HCT116 (cell line): Measurements from ENCODE around the gene BRMS1L. TPM values are rescaled to one million over a fixed set of nuclear protein-coding genes. Genes with fewer than 3 reads are reported as not detected.

Experiments
- ATAC-seq: fragments of 200-7000 bp; cut with Tn5 transposase; 2 replicates; pipeline ENCODE4 v1.9.1; 2020; ENCODE audit warnings: mild to moderate bottlenecking, moderate library complexity
- BruUV-seq: library from RNA; stranded (reverse); fragments of 400-500 nt; replicated peaks from 2 replicates; lab custom pipeline; 2021; lab: Mats Ljungman, UMichigan
- CTCF ChIA-PET: fragments of 300-600 bp; sonication (Branson Sonifier 250); formaldehyde crosslinking; loops from one replicate; lab custom pipeline; 2021; ENCODE audit warnings: antibody characterized with exemption; lab: Charles Lee
- POLR2A ChIA-PET: fragments of 300-600, 350-600 bp; sonication (Branson Sonifier 250); formaldehyde crosslinking; loops from one replicate; lab custom pipeline; 2021; ENCODE audit warnings: antibody characterized with exemption; lab: Charles Lee
- RAD21 ChIA-PET, 2 experiments: fragments of 300-600 bp; sonication (Branson Sonifier 250); formaldehyde crosslinking; loops; one replicate each; lab custom pipeline; 2023; ENCODE audit warnings: low total read pairs in 2 of 2; ENCODE audit not compliant: uncharacterized antibody in 2 of 2, unreplicated experiment in 2 of 2, low non-redundant PET in 1 of 2; lab: Charles Lee
- DNase-seq: peaks from one replicate; pipeline ENCODE4 v3.0.0-alpha.2; 2010; ENCODE audit warnings: low read depth, low spot score
- H2AFZ ChIP-seq: fragments of 200-600 bp; shearing (Covaris generic), sonication (generic); 2 replicates; pipeline ENCODE4 v1.6.1; 2017; ENCODE audit warnings: low read depth, mixed run types, mixed read lengths, antibody characterized with exemption, low read length; ENCODE audit not compliant: poor library complexity, severe bottlenecking
- H3K27ac ChIP-seq: 2 replicates; pipeline ENCODE4 v1.5.1; 2012; ENCODE audit warnings: low read depth, low read length
- H3K27me3 ChIP-seq: fragments of 200-600 bp; sonication (generic); 2 replicates; pipeline ENCODE4 v1.6.1; 2016; ENCODE audit warnings: mixed run types, low read length, mixed read lengths; ENCODE audit not compliant: insufficient read depth
- H3K36me3 ChIP-seq, 2 experiments: fragments of 200-500 bp in 1 of 2; fragments of 200-600 bp in 1 of 2; sonication (Bioruptor generic) in 1 of 2; sonication (generic) in 1 of 2; 2 replicates each; pipeline versions ENCODE4 v1.5.1 to v1.6.1; 2014 to 2016; ENCODE audit warnings: low read length in 2 of 2, inconsistent platforms in 1 of 2, mixed read lengths in 1 of 2, mixed run types in 1 of 2; ENCODE audit not compliant: insufficient read depth in 2 of 2, control insufficient read depth in 1 of 2
- H3K4me1 ChIP-seq, 2 experiments: fragments of 200-600 bp in 1 of 2; sonication (generic) in 1 of 2; 2 replicates each; pipeline versions ENCODE4 v1.5.1 to v1.6.1; 2012 to 2017; ENCODE audit warnings: low read length in 2 of 2, inconsistent platforms in 1 of 2, mild to moderate bottlenecking in 1 of 2, mixed read lengths in 1 of 2, mixed run types in 1 of 2, moderate library complexity in 1 of 2; ENCODE audit not compliant: insufficient read depth in 2 of 2, control insufficient read depth in 1 of 2
- H3K4me2 ChIP-seq: fragments of 200-600 bp; sonication (generic); 2 replicates; pipeline ENCODE4 v1.6.1; 2017; ENCODE audit warnings: mixed run types, low read length, mixed read lengths
- H3K4me3 ChIP-seq, 2 experiments: fragments of 200-600 bp in 1 of 2; sonication (generic) in 1 of 2; replicated peaks in 1 of 2; 2 replicates each; pipeline ENCODE4 v1.5.1; 2011 to 2016; ENCODE audit warnings: low read length in 2 of 2, control low read depth in 1 of 2, low read depth in 1 of 2, mild to moderate bottlenecking in 1 of 2, mixed read lengths in 1 of 2, mixed run types in 1 of 2
- H3K79me2 ChIP-seq: fragments of 200-600 bp; sonication (generic); 2 replicates; pipeline ENCODE4 v1.6.1; 2017; ENCODE audit warnings: mild to moderate bottlenecking, mixed run types, low read length, moderate library complexity, mixed read lengths; ENCODE audit not compliant: insufficient read depth
- H3K9ac ChIP-seq: fragments of 200-600 bp; sonication (generic); 2 replicates; pipeline ENCODE4 v1.6.1; 2016; ENCODE audit warnings: low read length, mixed read lengths
- H3K9me2 ChIP-seq: fragments of 200-600 bp; sonication (generic), shearing (Covaris generic); 2 replicates; pipeline ENCODE4 v1.6.1; 2017; ENCODE audit warnings: mixed run types, mild to moderate bottlenecking, moderate library complexity; ENCODE audit not compliant: insufficient read depth
- H3K9me3 ChIP-seq, 2 experiments: fragments of 200-500 bp in 1 of 2; fragments of 200-600 bp in 1 of 2; sonication (Bioruptor generic) in 1 of 2; sonication (generic) in 1 of 2; 2 replicates each; pipeline ENCODE4 v1.6.1; 2014 to 2017; ENCODE audit warnings: low read length in 2 of 2, mixed read lengths in 2 of 2, inconsistent platforms in 1 of 2, low read depth in 1 of 2, mild to moderate bottlenecking in 1 of 2, mixed run types in 1 of 2, moderate library complexity in 1 of 2; ENCODE audit not compliant: control insufficient read depth in 1 of 2, insufficient read depth in 1 of 2
- H4K20me1 ChIP-seq: fragments of 200-600 bp; sonication (generic), shearing (Covaris generic); 2 replicates; pipeline ENCODE4 v1.6.1; 2017; ENCODE audit warnings: mixed run types, mild to moderate bottlenecking, moderate library complexity; ENCODE audit not compliant: insufficient read depth
- SIN3A ChIP-seq: IDR thresholded peaks from 2 replicates; pipeline ENCODE4 v1.6.1; 2012; ENCODE audit warnings: low read depth
- SP1 ChIP-seq: IDR thresholded peaks from 2 replicates; pipeline ENCODE4 v1.6.1; 2012; ENCODE audit warnings: low read depth
- ZBTB33 ChIP-seq: IDR thresholded peaks from 2 replicates; pipeline ENCODE4 v1.6.1; 2011; ENCODE audit warnings: mild to moderate bottlenecking, low read length, moderate library complexity; ENCODE audit not compliant: insufficient replicate concordance; ENCODE audit errors: extremely low read depth
- ZNF274 ChIP-seq: fragments of 200-500 bp; sonication (Bioruptor generic); IDR thresholded peaks from 2 replicates; pipeline ENCODE4 v1.6.1; 2014; ENCODE audit warnings: mild to moderate bottlenecking, low read depth, low read length, inconsistent platforms
- intact Hi-C: fragments of 100-400 bp; cut with micrococcal nuclease; formaldehyde crosslinking; loops from 2 replicates; pipeline ENCODE4 v1.10.0; 2022
- total RNA-seq: library from RNA; stranded (reverse); gene quantifications from one replicate; pipeline ENCODE4 v1.2.1, GENCODE V29; 2021; ENCODE audit not compliant: unreplicated experiment

The BRMS1L gene
- total RNA-seq, 1 experiment from 2014 or later: 6.2 TPM

DNA sequence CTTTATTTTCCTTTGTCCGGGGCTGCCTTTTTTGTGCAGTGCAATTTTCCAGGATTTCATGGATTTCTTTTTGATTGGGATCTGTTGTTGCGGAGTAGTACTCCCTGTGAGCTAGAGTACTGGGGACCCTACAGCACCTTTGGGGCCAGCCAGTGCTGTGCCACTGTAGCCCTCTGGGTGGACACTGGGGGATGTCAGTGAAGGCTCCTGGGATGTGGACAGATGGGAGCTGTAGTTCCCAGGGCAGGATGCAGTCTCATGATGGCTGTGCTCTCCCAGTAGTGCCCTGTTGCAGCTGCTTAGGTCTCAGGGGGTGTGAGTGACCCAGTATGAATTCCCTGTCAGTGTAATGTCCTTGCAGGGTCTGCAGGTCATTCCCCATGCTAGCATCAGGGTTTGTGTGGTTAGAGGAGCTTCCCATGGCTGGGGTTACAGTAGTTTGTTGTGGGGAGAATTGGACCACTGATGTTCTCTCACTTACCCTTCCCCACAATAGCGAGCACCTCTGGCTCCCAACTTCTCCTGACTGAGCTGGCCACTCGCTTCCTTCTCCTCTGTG lies 72.2 kb downstream of the BRMS1L start:
- Histone ChIP-seq H3K79me2 (no peaks in the 10 kb centered on the region), H3K9me2 (no peaks in the 10 kb centered on the region), H2AFZ (no peak overlapping the region), H3K4me2 (no peak overlapping the region), H3K9ac (no peak overlapping the region), H3K27me3 (no peaks in the 10 kb centered on the region), H3K9me3 (0 out of 4 replicates have a peak, but pooled peaks cover 0 to 4% of the 10 kb centered on the region in 2 experiments), H3K4me1 (peaks cover 2 to 6% of the 10 kb centered on the region in 2 experiments; a peak in 1 of 4 replicates), H3K4me3 (no peak overlapping the region), H3K27ac (no peak overlapping the region), H3K36me3 (no peaks in the 10 kb centered on the region), H4K20me1 (no peaks in the 10 kb centered on the region)
- RAD21 ChIA-PET: no interaction called here
- CTCF ChIA-PET: interaction anchor here (0.6 to 0.8 kb wide), 2 partner anchors 15 to 1509 kb away, joined by 3 to 4 read pairs; no protein-coding TSS in a partner anchor
- POLR2A ChIA-PET: no interaction called here
- no peak for TF ChIP-seq SIN3A
- TF ChIP-seq SP1: no peak
- TF ChIP-seq ZNF274: no peak
- BruUV-seq: no TSS peak
- DNase-seq (no peak), ATAC-seq (peak; percentile 55)
- intact Hi-C loops: no loop called here

DNA sequence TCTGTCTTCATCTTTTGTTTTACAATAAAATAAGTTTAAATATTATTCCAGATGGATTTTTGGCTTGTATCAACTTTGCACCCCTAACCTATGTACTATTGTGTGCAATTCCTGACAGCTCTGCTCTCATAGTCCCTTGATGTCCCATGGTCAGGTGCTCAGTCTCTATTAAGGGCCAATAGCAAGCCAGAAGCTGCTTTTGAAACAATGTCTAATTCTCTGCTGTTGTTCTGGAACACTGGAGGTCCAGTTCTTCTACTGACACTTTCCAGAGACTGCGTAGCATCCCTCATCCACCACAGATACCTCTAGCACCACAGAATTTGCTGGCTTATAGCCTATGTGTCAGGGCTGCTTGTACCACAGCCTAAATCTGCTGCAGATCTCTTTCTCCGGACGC lies 74.6 kb downstream of the BRMS1L start:
- Histone ChIP-seq H3K27me3 (no peaks in the 10 kb centered on the region), H3K4me1 (peaks cover 2 to 6% of the 10 kb centered on the region in 2 experiments; a peak in 1 of 4 replicates), H3K4me2 (no peak overlapping the region), H3K4me3 (no peak overlapping the region), H3K9me2 (no peaks in the 10 kb centered on the region), H3K36me3 (no peaks in the 10 kb centered on the region), H3K27ac (no peak overlapping the region), H3K9me3 (no peaks in the 10 kb centered on the region), H3K9ac (no peak overlapping the region), H2AFZ (no peak overlapping the region), H3K79me2 (no peaks in the 10 kb centered on the region), H4K20me1 (no peaks in the 10 kb centered on the region)
- CTCF ChIA-PET: no interaction called here
- no TSS peak for BruUV-seq
- TF ChIP-seq ZBTB33: no peak
- POLR2A ChIA-PET: no interaction called here
- ATAC-seq (no peak), DNase-seq (no peak)
- intact Hi-C loops: no loop called here
- RAD21 ChIA-PET: no interaction called here
